A204.1 (cell line): ENCODE data around the gene SWI5.
"Not testable (repeated sequence)": the region's sequence is repeated elsewhere in the genome, so short reads cannot be mapped to it uniquely, and the experiment has no call there.

ENCODE experiments used
- FAIRE-seq: peaks from 2 replicates; lab custom pipeline; 2012; peaks lifted over from hg19 to GRCh38; lab: Jason Lieb, UNC

SWI5 gene

DNA sequence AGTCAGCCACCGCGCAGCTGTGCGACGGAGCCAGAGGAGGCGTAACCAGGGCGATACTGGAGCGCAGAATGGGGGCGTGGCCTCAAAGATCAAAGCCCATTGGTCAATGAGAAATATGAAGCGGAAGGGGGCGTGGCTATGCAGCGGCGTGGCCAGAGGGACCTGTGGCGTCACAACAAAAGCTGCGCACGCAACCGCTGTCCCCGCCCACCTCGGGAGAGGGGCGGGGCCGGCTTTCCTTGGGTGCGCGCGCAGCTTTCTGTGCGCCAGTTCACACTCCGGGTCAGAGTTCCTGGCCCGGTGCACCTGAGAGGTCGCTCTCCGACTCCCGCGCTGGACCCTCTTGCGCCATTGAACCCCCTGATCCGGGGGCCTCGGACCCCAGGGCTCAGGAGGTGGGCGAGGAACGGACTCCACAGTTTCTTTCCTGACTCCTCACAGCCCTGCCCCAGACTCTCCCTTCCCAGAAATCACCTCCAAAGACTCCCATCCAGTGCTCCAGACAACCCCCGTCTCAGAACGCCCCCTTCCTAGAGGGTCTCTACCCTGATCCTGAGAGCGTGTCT, at the start of gene SWI5:
SWI5 (plus strand) TSS at position 269 of the 566 bp plus-strand sequence.
- peak; percentile 94 for FAIRE-seq

DNA sequence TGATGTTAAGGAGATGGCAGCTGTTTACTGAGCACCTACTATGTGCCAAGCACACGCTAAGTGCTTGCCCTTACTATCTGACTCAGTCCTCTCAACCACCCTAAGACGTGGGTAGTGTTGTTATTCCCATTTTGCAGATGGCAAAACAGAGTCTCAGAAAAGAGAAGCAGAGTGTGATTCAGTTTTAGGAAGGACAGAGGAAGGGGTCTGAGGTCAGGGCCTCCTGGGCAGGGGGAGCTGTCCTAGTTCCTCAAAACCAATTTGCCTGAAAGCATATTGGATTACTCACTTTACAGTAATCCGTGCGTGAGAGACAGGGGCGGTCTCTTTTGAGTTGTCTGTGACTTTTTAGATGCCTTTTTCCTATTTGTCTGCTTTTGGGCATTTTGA, 49.7 kb upstream of the SWI5 start:
- no peak for FAIRE-seq

DNA sequence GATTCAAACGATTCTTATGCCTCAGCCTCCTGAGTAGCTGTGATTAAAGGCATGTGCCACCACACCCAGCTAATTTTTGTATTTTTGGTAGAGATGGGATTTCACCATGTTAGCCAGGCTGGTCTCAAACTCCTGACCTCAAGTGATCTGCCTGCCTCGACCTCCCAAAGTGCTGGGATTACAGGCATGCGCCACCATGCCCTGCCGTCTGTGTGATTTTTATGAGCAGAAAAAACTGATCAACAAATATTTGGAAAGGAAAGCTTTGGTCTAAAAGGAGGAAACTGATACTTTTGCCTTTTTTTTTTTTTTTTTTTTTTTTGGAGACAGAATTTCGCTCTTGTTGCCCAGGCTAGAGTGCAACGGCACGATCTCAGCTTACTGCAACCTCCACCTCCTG, 45.2 kb upstream of the SWI5 start:
- not testable (repeated sequence) for FAIRE-seq

DNA sequence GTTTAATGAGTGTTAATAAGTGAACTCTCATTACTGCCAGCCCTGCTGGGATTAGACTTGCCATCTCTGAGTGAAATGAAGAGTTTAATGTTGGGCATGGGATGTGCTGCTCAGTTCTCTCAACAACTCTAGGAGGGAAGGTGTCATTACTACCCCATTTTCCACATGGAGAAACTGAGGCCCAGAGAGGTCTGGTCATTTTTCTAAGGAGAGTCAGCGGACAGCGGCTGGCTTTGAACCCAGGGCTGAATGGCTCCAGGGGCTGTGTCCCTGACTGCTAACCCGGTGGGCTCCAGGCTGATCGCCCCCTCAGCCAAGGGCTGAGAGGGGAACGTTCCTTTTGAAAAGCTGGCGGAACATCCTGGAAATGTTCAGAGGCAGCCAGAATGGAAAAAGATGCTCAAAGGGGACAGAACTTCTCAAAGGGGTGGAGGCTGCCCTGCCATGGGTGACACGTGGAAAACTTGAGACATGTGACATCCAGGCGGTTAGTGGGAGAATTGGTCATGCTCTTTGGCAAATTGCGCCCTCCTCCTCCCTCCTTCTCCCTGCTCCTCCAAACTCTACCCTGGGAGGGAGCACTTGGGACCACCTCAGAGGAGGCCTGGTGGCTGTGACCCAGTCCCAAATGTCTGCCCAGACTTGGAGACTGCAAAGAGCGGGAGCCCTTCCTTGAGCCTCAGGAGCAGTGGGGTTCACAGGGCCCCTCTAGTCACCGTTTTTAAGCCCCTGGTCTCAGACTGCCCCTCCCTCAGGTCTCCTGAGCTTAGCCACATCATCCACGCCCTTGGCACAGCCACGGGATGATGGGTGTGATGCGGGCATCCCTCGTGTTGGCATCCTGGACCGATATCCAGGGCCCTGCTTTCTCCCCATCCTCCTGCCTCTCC, 44.2 kb upstream of the SWI5 start:
- FAIRE-seq, result no peak

DNA sequence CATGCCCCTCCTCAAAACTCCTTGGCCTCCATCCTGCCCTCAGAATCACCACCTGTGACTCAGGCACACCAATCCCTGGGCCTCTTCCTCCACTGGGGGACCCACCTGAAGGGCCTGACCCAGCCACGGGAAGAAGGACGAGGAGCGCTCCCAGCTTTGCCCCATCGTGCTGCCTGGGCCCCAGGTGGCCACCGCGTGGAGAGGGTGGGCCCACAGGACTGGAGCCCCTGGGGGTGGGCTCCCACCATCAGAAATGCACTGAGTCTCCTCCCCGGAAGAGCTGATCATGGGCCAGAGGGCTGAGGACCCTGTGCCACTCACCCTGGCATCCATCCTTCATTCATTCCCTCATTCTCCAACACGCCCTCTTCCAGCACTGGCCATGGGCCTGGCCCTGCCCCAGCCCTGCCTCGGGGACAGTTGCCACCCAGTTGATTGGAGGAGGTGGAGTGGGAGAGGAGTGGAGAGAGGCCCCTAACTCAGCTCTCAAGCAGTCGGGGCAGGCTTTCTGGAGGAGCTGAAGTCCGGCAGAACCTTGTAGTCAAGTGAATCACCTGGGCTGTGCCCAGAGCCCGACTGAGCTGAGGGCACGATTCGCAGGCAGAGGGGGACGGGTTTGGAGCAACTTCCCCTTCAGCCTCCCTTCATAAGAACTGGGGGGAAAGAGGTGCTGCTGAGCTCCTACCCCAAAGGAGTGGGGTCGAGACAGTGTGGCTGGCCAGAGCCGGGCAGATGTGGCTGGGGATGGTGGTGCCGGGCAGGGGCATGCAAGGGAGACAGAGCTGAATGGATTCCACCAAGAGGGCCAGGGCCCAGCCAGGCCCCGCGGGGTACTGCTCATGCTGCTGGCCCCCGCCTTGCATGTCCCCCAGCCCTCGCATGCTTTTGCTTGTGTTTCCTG, 43.3 kb upstream of the SWI5 start:
- FAIRE-seq, result no peak

DNA sequence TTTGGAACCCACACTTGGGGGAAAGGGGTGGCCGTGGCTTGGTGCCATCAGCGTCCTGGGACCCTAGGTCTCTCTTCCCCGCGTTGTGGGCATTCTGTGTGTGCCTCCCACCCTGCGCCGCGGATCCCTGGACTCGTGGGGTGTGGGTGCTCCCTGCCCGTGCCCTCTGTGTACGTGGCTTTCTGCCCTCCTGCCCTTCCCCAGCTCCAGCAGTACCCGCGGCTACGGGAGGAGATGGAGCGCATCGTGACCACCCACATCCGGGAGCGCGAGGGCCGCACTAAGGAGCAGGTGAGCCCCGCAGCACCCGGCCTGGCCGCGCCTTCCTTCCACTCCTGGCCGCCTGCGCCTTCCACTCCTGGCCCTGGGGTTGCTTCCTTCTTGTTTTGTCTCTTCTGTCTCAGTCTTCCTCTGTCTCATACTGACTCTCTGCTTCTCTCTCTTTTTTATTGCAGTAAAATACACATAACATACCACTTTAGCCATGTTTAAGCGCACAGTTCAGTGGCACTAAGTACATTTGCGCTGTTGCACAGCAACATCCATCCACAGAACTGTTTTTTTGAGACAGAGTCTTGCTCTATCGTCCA, 42.2 kb upstream of the SWI5 start:
- FAIRE-seq, result no peak

DNA sequence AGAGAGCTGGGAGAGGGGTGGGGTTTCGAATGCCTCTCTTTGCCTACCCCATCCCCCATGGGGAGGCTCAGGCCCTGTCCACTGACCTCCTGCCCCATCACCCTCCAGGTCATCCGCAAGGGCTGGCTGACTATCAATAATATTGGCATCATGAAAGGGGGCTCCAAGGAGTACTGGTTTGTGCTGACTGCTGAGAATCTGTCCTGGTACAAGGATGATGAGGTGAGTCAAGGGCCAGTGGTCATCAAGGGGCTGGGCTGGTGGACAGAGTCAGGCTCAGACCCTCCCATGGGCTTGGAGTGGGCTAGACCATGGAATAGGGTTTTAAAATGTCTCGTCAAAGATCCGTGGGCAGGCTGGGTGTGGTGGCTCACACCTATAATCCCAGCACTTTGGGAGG, 34.0 kb upstream of the SWI5 start:
- no peak for FAIRE-seq

DNA sequence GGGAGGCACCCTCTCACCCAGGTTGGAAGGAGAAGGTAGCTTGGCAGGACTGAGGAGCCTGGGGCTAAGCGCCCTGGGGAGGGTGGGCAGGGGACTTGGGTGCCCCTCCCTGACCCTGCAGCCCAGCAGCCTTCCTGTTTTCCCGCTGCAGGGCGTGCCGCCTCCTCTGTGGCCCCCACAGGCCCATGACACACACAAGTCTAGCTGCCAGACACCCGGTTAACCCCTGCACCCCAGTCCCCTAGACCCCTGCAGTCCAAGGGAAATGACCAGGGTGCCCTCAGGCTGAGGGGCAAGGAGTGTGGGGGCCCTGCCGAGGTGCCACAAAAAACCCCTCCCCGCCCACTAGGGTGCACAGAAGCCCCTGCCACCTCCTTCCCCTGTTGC, 33.3 kb upstream of the SWI5 start:
- no peak for FAIRE-seq

DNA sequence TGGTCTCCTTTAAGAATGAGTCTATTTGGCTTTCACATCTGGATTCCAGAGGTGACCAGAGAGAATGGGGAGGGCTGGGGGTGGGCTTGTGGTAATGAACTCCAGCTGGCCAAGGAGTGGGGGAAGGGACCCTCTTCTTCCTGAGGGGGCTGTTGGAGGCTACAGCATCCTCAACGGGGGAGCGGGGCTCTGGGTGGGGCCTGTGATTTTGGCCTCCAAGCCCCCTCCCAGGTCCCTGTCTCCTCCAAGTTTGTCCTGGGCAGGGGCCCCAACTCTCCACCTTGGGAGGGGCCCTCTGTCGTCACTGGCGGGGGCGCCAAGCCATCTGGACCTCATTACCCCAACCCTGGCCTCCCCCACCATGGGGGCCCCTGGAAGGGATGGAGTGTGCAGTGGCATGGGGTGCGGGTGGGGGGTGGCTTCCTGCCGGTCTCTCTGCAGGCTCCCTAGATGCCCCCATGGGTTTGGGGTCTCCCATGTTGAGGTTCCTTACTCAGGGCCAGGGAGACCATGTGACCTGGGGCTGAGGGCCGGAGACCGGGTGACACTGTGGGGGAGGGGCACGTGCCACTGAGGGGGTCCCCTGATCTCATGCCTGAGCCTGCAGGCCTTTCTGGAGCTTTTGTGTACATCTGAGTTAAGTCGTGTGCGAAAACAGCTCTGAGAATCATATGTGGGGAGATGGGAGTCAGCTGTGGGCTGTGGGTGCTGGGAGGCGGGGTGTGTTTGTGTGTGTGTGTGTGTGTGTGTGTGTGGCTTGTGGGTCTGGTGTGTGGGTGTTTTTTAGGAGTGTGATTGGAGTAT, 32.7 kb upstream of the SWI5 start:
- no peak for FAIRE-seq

DNA sequence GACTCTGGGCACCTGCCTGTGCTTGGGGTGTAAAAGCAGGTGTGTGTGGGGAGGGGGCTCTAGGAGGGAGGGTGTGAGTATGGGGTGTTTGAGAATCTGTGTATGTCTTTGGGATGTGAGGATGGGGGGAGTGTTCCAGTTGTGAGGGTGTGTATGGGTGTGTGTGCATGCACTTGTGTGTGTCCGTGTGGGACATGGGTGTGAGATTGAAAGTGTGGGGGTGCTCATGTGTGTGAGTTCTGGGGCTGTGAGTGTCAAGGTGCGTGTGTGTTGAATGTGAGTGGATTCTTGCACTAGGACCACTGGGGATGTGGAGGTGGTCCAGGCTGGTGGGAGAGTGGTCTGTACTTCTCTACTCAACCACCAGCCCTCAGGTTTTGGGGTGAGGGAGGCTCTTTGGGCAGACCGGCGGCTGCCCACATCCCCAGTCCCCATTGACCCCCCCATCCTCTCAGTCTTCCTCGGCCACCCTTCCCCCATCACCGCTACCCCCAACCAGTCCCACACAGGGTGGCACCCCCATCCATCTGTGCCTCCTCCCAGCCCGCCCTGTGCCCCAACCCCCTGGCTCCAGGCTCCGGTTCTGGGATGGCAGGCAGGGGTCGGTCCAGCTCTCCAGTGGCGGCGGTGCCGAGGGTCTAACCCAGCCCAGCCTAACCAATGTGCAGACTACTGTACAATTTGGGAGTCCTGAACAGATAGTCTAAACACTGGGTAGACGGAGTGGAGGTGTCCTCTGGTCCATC, 31.8 kb upstream of the SWI5 start:
- no peak for FAIRE-seq

DNA sequence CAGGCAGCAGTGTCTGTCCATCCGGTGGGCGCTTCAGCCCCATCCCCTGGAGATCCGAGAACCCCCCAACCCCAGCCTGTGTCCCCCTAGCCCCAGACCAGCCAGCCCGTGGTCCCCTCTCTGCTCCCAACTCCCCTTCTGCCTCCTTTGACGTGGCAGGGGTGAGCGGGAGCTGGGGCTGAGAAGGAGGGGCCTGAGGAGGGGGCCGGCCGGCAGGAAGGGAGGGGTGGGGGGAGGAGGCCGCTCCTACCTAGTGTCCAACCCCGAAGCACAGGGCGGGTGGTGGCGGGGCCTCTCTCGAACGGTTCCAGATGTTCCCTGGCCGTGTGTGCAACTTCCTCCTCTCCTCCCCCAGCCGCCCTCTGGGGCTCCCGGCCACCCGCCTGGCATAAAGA, 31.2 kb upstream of the SWI5 start:
- no peak for FAIRE-seq

DNA sequence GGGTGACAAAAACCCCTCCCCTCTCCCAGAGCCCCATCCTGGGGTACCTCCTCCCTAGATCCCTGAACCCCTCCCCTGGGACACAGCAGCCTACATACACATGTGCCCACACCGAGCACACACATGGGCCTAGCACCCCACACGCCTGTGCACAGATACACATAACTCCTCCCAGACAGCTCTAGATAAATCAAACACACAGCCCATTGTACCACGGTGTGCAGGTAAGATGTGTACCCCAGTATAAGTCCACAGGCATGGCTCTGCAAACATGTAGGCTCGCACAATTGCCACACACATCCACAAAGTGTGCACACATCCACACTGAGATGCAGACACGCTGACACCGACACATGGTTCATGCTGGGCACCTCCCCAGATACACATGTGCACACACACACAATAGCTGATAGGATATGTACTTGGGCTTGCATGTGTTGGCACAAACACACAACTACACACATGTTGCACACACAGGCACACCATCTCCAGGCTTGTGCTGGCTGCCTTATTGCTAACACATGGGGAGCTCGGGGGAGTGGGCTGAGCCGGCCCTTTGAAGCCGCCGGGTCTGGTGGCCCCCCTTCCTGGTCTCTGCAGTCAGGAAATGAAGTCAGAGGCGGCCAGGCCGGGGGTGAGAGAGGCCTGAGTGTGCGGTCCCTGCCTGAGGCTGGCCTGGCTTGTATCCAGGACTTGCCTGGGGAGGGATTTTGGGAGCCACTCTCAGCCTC, 30.5 kb upstream of the SWI5 start:
- FAIRE-seq, result no peak

DNA sequence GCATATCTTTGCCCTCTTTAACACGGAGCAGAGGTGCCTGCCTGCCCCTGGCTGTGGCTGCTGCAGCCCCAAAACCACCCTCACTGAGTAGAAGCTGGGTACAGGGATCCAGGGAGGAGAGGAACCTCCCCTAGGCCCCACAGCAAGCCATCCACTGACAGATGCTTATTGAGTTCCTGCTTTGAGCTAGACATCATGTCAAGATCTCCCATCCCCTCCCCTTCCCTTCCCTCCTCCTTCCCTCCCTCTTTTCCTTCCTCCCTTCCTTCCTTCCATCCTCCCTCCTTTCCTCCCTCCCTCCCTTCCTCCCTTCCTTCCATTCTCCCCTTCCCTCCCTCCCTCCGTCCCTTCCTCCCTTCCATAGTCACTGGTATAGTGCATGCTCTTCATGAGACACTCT, 29.6 kb upstream of the SWI5 start:
- no peak for FAIRE-seq

DNA sequence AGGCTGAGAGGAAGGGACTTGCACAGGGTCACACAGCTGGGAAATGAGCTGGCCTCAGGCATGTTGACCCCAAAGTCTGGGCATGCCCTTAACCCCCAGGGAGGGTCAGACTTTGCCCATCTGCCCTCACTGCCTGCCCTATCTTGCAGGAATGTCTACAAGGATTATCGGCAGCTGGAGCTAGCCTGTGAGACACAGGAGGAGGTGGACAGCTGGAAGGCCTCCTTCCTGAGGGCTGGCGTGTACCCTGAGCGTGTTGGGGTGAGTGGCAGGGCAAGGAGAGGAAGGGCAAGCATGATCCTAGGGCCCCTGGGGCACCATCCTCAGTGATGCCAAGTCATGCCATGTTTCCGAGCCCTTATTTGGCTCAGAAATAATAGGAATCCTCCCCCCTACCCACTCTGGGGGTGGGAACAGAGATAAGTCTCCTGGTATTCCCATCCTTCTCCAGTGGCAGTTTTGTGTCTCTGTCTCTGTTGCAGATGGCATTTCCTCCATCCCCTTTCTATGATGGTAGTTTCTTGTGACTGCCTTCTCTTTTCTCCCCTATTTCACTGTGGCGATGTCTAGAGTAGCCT, 28.8 kb upstream of the SWI5 start:
- FAIRE-seq, result no peak

DNA sequence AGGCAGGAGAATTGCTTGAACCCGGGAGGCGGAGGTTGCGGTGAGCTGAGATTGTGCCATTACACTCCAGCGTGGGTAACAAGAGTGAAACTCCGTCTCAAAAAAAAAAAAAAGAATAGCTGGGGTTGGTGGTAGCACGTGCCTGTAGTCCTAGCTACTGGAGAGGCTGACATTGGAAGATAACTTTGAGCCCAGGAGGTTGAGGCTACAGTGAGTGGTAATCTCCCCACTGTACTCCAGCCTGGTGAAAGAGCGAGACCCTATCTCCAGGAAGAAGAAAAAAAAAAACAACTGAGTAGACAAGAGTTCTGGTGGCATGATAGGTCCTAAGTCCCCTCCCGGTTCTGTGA, 26.5 kb upstream of the SWI5 start:
- no peak for FAIRE-seq

DNA sequence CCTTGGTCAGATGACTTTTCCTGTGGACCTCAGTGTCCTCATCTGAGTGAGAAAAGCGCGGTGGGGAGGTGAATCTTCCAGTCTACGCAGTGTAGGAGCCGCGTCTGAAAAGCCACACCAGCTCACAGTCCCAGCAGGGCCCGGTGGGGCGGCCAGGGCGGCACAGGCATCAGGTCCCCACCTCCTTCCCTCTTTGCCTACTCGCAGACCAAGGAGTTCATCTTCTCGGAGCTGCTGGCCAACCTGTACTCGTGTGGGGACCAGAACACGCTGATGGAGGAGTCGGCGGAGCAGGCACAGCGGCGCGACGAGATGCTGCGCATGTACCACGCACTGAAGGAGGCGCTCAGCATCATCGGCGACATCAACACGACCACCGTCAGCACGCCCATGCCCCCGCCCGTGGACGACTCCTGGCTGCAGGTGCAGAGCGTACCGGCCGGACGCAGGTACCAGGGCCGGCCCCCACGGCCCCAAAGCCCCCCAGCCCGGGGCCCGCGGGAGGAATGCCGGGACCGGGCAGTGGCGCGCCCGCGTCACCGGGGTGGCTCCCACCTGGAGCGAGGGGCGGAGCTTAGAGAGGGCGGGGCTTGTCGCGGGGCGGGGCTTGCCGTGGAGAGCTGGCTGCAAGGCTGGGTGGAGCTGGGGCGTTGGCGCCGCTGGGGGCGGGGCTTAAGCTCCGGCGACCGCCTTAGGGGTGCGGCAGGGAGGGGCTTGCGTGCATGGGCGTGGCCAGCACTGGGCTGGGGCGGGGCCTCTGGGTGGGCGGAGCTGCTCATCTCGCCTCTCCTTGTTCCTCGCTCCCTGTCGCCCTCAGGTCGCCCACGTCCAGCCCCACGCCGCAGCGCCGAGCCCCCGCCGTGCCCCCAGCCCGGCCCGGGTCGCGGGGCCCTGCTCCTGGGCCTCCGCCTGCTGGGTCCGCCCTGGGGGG, 25.9 kb upstream of the SWI5 start:
- no peak for FAIRE-seq

DNA sequence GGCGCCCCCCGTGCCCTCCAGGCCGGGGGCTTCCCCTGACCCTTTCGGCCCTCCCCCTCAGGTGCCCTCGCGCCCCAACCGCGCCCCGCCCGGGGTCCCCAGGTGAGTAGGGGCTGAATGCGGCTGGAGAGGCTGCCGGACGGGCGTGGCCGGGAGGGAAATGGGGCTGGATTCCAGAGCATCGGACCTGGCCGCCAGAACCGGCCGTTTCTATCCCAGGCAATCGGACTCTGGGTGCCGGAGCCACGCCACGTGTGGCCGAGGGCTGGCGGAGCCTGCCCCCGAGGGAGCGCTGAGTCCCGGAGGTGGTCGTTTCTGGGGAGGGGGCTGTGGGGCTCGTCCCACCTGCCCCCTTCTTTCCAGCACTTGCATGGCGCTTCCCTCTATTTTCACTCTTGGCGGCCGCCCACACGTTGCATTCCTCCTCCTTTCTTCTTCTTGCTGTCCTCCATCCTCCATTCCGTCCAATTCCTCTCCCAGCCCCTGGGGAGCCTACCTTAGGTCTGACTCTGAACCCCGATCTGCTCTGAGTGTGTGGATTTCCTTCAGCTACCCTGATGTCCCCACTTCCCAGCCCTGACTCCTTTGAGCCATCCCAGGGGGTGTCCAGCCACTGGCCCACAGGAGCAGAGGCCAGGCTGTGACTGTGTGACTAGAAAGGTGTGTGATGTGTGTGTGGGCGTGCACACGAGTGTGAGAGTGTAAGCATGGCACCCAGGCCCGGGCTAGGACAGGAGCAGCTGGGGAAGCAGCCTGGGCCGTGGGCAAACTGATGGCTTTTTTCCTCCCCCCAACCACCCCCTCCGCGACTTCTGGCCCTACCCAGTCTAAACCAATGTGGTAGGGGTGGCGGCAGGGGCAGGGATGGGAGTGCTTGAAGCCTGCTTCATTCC, 25.0 kb upstream of the SWI5 start:
- FAIRE-seq, result no peak

DNA sequence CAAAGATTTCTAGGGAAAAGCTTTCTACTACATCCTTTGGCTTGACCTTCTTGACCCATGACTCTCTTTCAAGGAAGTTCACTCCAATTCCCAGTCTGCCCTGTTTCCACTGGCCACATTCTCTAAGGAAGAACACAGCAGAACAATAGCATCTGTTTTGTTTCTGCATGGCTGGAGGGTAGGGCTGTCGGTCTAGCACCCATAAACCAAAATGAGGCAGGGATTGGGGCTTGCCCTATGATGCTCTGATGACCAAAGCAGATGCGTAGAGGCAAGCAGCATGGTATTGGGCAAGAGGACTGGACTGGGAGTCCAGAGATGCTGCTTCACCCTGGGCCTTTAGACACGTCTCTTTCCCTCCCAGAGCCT, 24.4 kb upstream of the SWI5 start:
- no peak for FAIRE-seq
